ENCODE results near the gene ZNF432.

- TF ChIP-seq CTCF (IDR thresholded peaks at IDR 0.05): no peak
- no peak for TF ChIP-seq POLR2AphosphoS5 (IDR thresholded peaks at IDR 0.05)
Measured at GRCh38 chr19:52094526-52095130, 46.0 kb upstream of the ZNF432 start.
